ENCODE results near the gene LRRC4C. TPM values are rescaled to one million over a fixed set of nuclear protein-coding genes. Genes with fewer than 3 reads are reported as not detected.
A peak's percentile ranks its signal among the peaks of the same experiment; 100 is the strongest.

LRRC4C gene
- polyA plus RNA-seq, 12 donors = 1.9 to 7.3 (median 3.2) TPM; not detected in 1

- DNase-seq = peak; percentile 51
Measured at GRCh38 chr11:40292721-40293508, 1166.5 kb downstream of the LRRC4C start.

- DNase-seq = no peak
Measured at GRCh38 chr11:40291741-40292140, 1167.7 kb downstream of the LRRC4C start.

- no peak for DNase-seq
Measured at GRCh38 chr11:40291329-40291728, 1168.1 kb downstream of the LRRC4C start.

- DNase-seq = no peak
Measured at GRCh38 chr11:40290171-40290631, 1169.3 kb downstream of the LRRC4C start.

GRCh38 chr11:40289370-40289769 is 1170.1 kb downstream of the LRRC4C start:
- DNase-seq = no peak

- DNase-seq = no peak
Measured at GRCh38 chr11:40287916-40288803, 1171.3 kb downstream of the LRRC4C start.

- DNase-seq = no peak
Measured at GRCh38 chr11:40286137-40286536, 1173.3 kb downstream of the LRRC4C start.

GRCh38 chr11:40285558-40285957 is 1173.9 kb downstream of the LRRC4C start:
- DNase-seq = no peak

GRCh38 chr11:40281052-40281580 is 1178.3 kb downstream of the LRRC4C start:
- DNase-seq = peak; percentile 78

GRCh38 chr11:40280159-40281051 is 1179.0 kb downstream of the LRRC4C start:
- DNase-seq = peak; percentile 46

- no peak for DNase-seq
Measured at GRCh38 chr11:40276960-40277359, 1182.5 kb downstream of the LRRC4C start.

GRCh38 chr11:40274017-40274416 is 1185.4 kb downstream of the LRRC4C start:
- no peak for DNase-seq

- DNase-seq = no peak
Measured at GRCh38 chr11:40273192-40273732, 1186.2 kb downstream of the LRRC4C start.

GRCh38 chr11:40271361-40271760 is 1188.1 kb downstream of the LRRC4C start:
- no peak for DNase-seq

GRCh38 chr11:40269865-40270264 is 1189.6 kb downstream of the LRRC4C start:
- DNase-seq = no peak

- no peak for DNase-seq
Measured at GRCh38 chr11:40268551-40268950, 1190.9 kb downstream of the LRRC4C start.

- DNase-seq = no peak
Measured at GRCh38 chr11:40255457-40255856, 1204.0 kb downstream of the LRRC4C start.

- DNase-seq = no peak
Measured at GRCh38 chr11:40253166-40253565, 1206.3 kb downstream of the LRRC4C start.

GRCh38 chr11:40252236-40252635 is 1207.2 kb downstream of the LRRC4C start:
- no peak for DNase-seq

- DNase-seq = no peak
Measured at GRCh38 chr11:40246983-40247382, 1212.5 kb downstream of the LRRC4C start.

- DNase-seq = peak; percentile 61
Measured at GRCh38 chr11:40241524-40242051, 1217.9 kb downstream of the LRRC4C start.
